Stomach (tissue), 4 donors: ENCODE data around the gene WDR27.

ENCODE experiments used
- EP300 ChIP-seq: sonication (generic); formaldehyde crosslinking; IDR thresholded peaks from one replicate; pipeline ENCODE4 v1.6.1; 2017; ENCODE audit warnings: antibody characterized with exemption
- POLR2A ChIP-seq, 4 donors: fragments of 450-650 bp; IDR thresholded peaks; one replicate each; pipeline ENCODE4 v1.6.1; 2016; ENCODE audit warnings: antibody characterized with exemption in 4 of 4, control low read depth in 2 of 4, mild to moderate bottlenecking in 1 of 4, moderate library complexity in 1 of 4
- POLR2AphosphoS5 ChIP-seq, 3 donors: sonication (generic); formaldehyde crosslinking; IDR thresholded peaks; one replicate each; pipeline ENCODE4 v1.6.1; 2016; ENCODE audit warnings: antibody characterized with exemption in 3 of 3
- TF ChIP-seq, protein P1 (sequence below), 7 experiments: fragments of 450-650 bp in 4 of 7; fragments of 200-600 bp in 3 of 7; sonication (generic) in 3 of 7; IDR thresholded peaks; one replicate each; pipeline ENCODE4 v1.5.1; 2016 to 2019; ENCODE audit warnings: antibody characterized with exemption in 7 of 7, control low read depth in 2 of 7, mild to moderate bottlenecking in 1 of 7

DNA sequence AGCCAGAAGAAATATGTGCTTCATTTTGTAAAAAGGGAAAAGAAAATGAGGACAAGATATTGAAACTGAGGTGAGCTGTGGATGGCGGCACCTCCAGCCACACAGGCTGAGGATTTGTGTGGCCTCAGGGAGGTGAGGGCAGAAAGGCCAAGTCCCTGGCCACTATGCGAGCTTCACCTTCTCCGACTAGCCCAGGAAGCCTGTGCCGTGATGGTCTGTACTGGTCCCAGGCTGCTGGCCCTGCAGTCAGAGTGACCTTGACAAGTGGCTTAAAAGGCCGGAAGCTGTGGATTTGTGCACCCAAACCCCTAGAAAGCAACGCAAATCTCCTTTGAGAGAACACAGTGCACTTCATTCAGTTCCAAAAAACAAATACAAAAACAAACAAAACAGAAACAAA, 48.1 kb downstream of the WDR27 start:
- TF ChIP-seq, protein P1, sequence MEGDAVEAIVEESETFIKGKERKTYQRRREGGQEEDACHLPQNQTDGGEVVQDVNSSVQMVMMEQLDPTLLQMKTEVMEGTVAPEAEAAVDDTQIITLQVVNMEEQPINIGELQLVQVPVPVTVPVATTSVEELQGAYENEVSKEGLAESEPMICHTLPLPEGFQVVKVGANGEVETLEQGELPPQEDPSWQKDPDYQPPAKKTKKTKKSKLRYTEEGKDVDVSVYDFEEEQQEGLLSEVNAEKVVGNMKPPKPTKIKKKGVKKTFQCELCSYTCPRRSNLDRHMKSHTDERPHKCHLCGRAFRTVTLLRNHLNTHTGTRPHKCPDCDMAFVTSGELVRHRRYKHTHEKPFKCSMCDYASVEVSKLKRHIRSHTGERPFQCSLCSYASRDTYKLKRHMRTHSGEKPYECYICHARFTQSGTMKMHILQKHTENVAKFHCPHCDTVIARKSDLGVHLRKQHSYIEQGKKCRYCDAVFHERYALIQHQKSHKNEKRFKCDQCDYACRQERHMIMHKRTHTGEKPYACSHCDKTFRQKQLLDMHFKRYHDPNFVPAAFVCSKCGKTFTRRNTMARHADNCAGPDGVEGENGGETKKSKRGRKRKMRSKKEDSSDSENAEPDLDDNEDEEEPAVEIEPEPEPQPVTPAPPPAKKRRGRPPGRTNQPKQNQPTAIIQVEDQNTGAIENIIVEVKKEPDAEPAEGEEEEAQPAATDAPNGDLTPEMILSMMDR (IDR thresholded peaks at IDR 0.05) = no peak
- TF ChIP-seq POLR2A (IDR thresholded peaks at IDR 0.05) (no peak), EP300 (no peak), POLR2AphosphoS5 (IDR thresholded peaks at IDR 0.05) (no peak)
